Hematopoietic multipotent progenitor cell treated with erythropoietin and hydrocortisone succinate and interleukin-3 and kit ligand, for 17 days (in vitro differentiated cells): ENCODE data around the gene MAPRE2.

Experiments
- DNase-seq: peaks from one replicate; pipeline ENCODE4 v3.0.0-alpha.2; 2015; ENCODE audit warnings: low spot score

The MAPRE2 gene

DNA sequence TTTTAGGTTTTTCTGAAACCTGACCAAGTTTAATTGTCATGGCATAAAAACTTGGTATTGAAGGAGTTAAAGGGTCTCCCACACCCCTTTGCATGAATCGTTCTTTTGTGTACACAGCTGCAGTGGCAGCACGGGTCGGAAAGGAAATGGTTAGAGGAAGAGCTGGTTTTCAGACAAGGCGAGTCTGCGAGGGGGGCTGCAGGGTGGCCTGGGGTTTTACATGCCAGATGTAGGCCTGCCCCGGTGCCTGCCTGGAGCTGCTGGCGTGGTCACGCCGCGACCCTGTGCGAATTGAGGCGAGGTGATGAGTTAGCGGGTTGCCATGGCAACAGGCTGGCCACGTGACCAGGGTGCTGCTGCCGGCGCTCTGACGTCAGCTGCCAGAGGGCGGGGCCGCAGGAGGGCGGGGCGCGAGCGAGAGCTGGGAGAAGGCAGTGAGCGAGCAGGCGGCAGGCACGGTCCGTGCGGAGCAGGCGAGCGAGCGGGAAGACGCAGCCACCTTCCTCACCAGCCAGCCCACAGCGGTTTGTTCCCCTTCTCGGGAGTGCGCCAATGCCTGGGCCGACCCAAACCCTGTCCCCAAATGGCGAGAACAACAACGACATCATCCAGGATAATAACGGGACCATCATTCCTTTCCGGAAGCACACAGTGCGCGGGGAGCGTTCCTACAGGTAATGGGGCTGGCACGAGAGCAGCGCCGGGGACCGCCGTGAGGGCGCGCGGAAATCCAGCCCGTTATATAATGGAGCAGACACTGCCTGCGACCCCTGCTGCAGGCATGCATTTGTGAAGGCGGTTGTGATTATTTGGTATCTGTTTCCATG, at the start of gene MAPRE2:
Gene MAPRE2, plus strand, starts transcription at position 426 of the 827 bp plus-strand sequence. Its CDS starts 127 bp downstream, at position 553.
- DNase-seq: peak; percentile 99

DNA sequence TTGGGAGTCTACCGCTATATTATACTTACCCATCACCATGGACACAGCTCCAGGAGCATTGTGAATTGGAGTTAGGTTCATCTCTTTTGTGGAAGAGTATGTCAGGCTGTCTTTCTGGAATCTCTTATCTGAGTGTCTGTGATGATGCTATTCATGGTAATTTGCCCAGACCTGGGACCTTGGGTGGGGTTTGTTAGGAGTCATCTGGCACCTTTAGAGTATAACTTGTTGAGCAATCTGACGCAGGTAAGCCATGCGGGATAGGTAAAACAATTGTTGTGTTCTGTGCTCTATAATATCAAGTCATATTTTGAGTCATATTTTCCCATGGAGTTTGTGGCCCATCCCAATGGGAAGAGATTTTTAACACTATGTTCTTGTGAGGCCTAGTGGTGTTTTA, 49.7 kb upstream of the MAPRE2 start:
- DNase-seq: no peak

DNA sequence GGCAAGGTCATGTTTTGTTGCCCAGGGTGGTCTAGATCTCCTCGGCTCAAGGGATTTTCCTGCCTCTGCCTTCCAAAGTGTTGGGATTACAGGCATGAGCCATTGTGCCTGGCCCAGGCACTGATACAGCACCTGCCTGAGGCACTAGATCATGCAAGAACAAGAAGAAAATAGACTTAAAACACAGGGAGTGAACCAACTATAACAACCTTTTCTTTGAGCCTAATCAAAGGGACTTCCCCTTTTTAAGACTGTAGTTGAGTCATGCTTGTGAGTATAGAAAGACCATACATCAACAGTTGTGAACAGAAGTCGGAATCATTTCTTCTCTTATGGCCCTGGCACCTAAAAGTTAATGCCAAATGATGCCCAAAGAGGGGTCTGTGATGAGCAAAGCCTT, 47.9 kb upstream of the MAPRE2 start:
- no peak for DNase-seq

DNA sequence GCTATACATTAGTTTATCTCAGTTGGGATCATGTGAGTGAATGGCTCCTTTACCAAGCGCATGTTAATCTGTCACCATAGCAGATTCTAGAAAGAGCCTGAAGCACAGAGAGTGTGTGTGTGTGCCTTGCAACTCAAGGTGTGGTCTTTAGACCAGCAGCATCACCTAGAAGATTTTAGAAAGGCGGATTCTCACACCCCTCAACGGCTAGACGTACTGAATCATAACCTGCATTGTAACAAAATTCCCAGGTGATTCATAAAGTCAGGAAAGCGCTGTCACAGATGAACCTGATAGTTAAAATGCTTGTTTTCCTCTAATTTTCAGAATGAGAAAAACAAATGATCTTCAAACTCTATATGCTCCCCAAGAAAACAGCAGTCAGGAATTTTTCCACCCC, 45.5 kb upstream of the MAPRE2 start:
- DNase-seq: no peak

- DNase-seq: no peak
Observed at GRCh38 chr18:34998661-34999060, 42.6 kb upstream of the MAPRE2 start.

- no peak for DNase-seq
Observed at GRCh38 chr18:34999756-35000289, 41.4 kb upstream of the MAPRE2 start.

GRCh38 chr18:35000457-35000856, 40.8 kb upstream of the MAPRE2 start:
- no peak for DNase-seq

DNA sequence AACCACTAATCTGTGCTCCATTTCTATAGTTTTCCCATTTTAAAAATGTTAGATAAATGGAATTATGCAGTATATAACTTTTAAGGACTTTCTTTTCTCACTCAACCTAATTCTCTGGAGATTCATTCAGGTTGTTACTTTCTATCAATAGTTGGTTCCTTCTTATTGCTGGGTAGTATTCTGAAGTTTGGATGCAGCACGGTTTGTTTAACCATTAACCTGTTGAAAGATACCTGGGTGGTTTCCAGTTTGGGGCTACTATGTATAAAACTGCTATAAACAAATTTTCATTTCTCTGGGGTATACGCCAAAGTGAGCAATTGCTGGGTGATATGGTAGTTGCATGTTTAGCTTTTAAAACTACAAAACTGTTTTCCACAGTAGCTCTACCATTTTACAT, 39.1 kb upstream of the MAPRE2 start:
- no peak for DNase-seq

GRCh38 chr18:35005963-35006577, 35.1 kb upstream of the MAPRE2 start:
- peak; percentile 73 for DNase-seq

- no peak for DNase-seq
Observed at GRCh38 chr18:35010156-35010555, 31.1 kb upstream of the MAPRE2 start.

DNA sequence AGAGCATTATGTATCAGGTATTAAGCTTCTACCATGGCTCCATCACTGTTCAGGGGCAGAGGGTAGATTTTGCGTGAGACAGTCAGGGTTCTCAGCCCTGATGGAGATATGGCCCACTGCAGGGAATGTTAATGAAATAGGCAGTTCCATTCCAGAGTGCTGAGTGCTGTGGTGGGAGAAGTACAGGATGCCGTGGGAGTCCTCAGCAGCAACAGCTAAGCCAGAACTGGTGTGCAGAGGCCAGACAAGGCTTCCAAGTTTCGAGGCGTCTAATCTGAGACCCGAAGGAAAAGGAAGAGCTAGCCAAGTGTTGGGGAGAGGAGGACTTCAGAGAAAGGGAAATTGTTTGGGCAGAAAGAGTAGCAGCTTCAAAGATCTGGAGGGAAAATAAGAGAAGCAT, 30.2 kb upstream of the MAPRE2 start:
- no peak for DNase-seq

GRCh38 chr18:35019933-35020332, 21.3 kb upstream of the MAPRE2 start:
- no peak for DNase-seq

DNA sequence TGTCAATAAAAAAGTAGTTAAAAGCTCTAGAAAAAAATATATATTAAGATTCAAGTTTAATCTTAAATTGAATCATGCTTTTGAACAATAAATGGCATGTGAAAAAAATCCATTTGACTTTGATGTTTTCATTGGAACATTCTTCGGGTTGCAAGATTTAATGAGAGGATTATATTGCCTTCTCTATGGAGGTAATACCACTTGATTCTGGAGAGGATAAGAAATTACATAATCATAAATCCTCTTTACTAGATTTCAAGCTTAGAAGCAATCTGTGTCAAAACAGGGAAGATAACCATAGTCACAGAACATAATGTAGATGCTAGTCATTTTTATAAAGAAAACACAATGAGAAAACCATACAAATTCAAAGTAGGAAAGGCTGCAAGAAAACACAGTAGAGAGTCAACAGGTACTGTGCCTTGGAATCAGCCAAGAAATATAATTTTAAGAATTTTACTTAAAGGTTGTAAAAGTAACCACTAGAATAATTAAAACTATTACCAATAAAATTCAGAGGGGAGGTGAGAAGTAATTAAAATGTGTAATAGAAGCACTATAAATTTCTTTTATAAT, 18.7 kb upstream of the MAPRE2 start:
- no peak for DNase-seq

DNA sequence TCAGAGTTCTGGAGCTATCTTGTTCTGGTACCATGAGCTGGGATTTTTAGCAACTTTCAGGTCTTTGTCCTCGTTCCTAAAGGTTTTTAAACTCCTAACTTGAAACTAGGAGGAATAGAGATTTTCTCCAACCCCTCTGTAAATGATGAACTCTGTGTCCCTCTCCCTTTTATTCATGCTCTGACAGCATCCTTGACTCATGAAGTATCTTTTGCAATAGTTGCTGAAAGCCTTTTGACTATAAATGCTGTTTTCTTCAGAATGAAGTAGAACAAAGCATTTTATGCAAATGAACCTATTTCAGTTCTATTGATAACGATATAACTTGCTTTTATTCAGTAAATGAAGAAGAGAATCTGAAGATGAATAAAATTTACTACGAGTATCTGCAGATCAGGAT, 17.0 kb upstream of the MAPRE2 start:
- no peak for DNase-seq

- no peak for DNase-seq
Observed at GRCh38 chr18:35024965-35025364, 16.2 kb upstream of the MAPRE2 start.

DNA sequence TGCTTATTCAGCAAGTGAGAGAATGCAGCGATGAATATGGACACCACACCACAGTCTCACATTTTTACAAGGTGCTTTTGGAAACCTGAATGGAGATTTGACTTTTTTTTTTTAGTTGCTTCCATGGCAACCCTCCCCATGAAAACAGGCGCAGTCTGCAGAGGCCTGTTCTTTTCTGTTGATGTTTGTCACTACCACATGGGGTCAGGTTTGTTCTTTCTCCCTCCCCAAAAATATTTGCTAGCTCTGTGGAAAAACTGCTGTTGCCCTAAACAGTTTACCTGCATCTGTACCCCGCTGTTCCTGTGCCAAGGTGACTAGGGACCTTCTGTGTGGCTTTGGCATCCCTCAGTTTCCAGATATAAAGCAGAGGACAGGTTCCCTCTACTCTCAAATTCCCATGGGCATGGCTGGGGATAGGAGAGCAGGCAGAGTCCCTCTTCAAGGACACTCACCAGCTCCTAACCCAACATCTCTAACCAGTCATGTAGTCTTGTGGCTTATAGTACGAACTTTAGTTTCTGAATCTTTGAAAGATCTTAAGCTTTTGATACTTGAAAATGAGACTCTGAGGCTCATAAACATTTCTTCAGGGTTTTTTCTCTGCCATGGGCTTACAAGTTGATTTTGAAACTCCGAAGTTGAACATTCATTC, 14.7 kb upstream of the MAPRE2 start:
- DNase-seq: peak; percentile 58

DNA sequence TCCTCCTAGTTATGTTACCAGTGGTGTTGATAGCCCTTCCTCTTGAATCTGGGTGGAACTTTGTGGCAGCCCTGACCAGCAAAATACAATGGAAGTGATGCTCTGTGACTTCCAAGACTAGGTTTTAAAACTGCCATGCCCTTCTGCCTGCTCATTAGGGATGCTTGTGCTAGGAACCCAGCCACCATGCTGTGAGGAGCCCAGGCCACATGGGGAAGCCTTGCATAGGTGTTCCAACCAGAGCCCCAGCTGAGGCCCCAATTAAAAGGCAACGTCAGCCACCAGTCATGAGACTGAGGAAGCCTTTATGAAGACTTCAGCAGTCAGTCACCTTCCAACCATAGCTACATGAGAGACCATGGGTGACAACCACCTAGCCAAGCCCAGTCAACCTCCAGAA, 14.0 kb upstream of the MAPRE2 start:
- no peak for DNase-seq

DNA sequence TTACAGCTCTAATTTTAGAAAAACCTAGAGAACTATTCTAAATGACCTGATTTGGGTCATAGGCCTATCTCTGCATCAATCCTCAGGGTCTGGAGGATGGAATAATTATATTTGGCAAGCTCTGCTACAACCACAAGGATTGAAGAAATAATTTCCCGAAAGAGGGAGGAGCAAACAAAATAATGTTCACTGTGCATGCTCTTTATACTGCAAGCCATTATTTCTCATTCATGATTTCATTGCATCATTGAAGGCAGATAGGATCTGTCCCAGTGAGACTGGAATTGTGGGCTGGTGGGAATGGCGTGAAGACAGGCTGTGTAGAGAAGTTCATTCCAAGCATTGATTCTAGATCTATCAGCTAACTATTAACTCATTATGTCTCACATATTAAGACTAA, 12.7 kb upstream of the MAPRE2 start:
- DNase-seq: no peak

GRCh38 chr18:35029103-35029502, 12.1 kb upstream of the MAPRE2 start:
- no peak for DNase-seq

GRCh38 chr18:35029770-35030169, 11.4 kb upstream of the MAPRE2 start:
- DNase-seq: no peak

GRCh38 chr18:35030277-35030989, 10.8 kb upstream of the MAPRE2 start:
- no peak for DNase-seq

DNA sequence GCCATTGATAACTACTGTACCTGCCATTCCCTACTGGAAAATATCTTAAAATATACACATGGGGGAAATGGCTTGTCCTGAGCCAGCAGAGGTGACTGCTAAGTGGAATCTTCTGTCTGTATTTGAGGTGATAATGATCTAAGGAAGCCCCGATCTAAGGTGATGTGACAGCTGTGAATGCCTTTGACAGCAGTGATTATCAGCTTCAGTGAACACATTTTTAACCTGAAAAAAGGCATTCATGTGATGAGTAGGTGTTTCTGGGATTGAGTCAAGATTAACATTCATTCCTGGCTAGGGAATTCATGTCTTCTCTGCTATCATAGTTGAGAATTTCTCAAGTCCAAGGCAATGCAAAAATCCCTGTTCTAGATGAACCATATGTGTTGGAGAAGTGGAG, 9.1 kb upstream of the MAPRE2 start:
- DNase-seq: no peak
